ENCODE measurements around the gene DHRS7B.

The DHRS7B gene

DNA sequence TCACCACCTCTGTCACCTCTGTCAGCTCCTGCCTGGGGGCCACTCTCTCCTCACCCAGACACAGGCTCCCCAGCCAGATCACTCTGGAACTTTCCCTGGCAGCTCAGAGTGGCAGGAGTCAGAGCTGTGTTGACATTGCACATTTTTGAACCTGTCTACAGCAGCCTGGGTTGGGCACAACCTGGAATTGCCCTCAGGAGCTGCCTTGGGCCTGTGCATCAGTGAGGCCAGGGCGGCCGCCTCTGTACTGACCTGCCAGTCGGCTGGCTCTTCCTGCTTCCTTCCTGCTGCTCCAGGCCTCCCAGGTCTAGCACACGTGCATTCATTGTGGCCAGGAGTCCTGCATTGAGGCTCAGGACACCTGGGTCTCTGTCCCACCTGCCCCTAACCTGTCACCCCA, 101.3 kb downstream of the DHRS7B start:
- FAIRE-seq (no peak), DNase-seq (ENCODE audit: insufficient read length, low spot score) (no peak)
- TF ChIP-seq POLR2A (IDR thresholded peaks at IDR 0.05; ENCODE audit: low read depth, low read length), result no peak

- FAIRE-seq, result no peak
- TF ChIP-seq POLR2A (IDR thresholded peaks at IDR 0.05; ENCODE audit: low read depth, low read length), result no peak
- no peak for DNase-seq (ENCODE audit: insufficient read length, low spot score)
These were observed 102.1 kb downstream of the DHRS7B start for GRCh38 chr17:21228845-21229244.

GRCh38 chr17:21231533-21231932, 104.8 kb downstream of the DHRS7B start:
- FAIRE-seq, result no peak

DNA sequence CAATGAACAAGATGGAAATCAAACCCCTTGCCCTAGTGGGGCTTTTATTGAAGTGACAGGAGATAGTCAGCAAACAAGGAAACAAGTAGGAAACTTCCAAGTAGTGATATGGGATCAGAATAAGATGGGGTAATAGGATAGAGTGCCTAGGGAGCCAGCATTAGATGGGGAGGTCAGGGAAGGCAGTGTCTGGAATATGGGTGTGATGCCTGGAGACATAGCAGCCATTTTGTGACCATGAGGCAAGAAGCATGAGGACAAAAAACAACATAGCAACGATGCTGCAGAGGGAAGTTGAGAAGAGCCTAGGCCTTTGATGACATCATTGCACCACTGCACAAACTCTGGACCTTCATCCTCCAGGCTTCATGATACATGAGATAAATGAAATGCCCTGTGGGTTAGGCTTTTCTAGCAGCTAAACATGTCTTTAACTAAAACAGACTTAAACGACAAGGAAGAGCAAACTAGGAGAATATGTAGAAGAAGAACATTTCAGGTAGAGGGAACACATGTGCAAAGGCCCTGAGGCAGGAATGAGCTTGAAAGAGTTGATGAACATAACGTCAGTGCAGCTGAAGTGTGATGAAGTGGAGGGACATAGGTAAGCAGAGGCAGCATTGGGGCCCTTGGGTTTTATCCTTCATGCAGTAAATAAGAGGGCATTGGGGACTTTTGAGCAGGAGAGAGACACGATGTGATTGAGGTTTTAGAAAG, 105.4 kb downstream of the DHRS7B start:
- no peak for DNase-seq (ENCODE audit: insufficient read length, low spot score)
- TF ChIP-seq POLR2A (IDR thresholded peaks at IDR 0.05; ENCODE audit: low read depth, low read length), result no peak
- FAIRE-seq, result no peak

More at GRCh38 chr17:21231533-21231932, 104.8 kb downstream of the DHRS7B start:
- no peak for TF ChIP-seq POLR2A (IDR thresholded peaks at IDR 0.05; ENCODE audit: low read depth, low read length)
- no peak for DNase-seq (ENCODE audit: insufficient read length, low spot score)

GRCh38 chr17:21233581-21234347, 107.0 kb downstream of the DHRS7B start:
- no peak for FAIRE-seq
- no peak for DNase-seq (ENCODE audit: insufficient read length, low spot score)
- TF ChIP-seq POLR2A (IDR thresholded peaks at IDR 0.05; ENCODE audit: low read depth, low read length), result no peak

- FAIRE-seq (no peak), DNase-seq (ENCODE audit: insufficient read length, low spot score) (no peak)
- no peak for TF ChIP-seq POLR2A (IDR thresholded peaks at IDR 0.05; ENCODE audit: low read depth, low read length)
These were observed 109.2 kb downstream of the DHRS7B start for GRCh38 chr17:21235921-21236320.

DNA sequence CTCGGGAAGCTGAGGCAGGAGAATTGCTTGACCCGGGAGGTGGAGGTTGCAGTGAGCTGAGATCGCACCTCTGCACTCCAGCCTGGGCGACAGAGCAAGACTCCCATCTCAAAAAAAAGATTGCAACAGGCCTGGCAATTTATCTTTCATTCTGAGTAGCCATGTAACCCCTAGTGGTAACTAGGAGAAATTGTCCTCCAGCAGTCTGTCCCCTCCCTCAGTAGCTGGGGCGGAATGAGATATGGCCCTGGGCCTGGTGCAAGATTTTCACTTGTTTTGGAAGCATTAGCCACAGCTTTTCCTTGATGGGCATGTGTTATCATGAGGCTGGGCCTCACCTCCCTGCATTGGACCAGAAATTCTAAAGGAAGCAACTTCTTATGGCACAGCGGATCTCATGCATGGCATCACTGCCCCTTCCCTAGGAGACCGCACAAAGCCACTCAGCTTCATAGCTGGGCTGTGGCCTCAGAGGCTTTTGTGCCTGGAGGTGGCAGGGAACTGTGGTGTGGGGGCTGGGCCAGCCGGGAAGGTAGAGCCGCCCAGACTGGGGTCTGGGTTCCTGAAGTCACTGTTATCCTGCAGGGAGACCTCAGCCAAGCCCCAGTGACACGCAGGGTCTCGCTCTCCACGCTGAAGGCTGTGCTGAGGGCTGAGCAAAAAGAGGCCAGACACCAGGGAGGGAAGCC, 113.1 kb downstream of the DHRS7B start:
- TF ChIP-seq POLR2A (IDR thresholded peaks at IDR 0.05; ENCODE audit: low read depth, low read length), result no peak
- DNase-seq (ENCODE audit: insufficient read length, low spot score) (no peak), FAIRE-seq (no peak)

DNA sequence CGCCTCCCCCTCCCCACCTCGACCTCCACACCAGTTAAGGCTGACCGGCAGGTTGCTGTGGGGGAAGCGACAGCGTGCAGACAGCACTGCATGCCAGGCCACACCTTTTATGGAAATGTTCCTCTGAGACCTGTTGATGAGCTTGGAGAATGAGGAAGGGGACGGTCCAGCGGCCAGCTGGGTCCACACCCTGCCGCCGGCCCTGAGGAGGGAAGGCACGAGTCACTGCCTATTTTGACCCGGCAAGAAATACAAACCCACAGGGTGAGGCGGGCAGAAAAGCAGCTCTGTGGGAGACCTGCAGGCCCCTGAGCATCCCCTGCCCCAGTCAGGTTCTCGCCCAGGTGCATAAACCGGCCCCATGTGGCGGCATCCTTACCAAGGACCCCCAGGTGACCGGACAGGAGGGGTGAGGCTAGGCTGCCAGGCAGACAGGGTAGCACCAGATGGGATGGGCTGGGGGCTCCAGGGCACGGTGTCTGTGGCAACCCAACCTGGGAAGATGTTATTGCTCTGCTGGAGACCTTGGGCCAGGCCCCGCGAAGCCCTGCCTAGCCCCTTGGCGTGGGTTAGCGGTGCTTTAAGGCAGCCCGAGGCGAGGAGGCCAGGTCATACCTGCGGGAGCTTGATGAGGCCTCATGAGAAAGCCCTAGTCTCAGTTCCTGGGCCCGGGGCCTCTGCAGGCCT, 113.7 kb downstream of the DHRS7B start:
- DNase-seq (ENCODE audit: insufficient read length, low spot score) (no peak), FAIRE-seq (no peak)
- no peak for TF ChIP-seq POLR2A (IDR thresholded peaks at IDR 0.05; ENCODE audit: low read depth, low read length)

Measured in H54 (cell line).